Measurements from ENCODE around the gene FAM169A.
"Not testable (repeated sequence)": the region's sequence is repeated elsewhere in the genome, so short reads cannot be mapped to it uniquely, and the experiment has no call there.

Gene FAM169A

DNA sequence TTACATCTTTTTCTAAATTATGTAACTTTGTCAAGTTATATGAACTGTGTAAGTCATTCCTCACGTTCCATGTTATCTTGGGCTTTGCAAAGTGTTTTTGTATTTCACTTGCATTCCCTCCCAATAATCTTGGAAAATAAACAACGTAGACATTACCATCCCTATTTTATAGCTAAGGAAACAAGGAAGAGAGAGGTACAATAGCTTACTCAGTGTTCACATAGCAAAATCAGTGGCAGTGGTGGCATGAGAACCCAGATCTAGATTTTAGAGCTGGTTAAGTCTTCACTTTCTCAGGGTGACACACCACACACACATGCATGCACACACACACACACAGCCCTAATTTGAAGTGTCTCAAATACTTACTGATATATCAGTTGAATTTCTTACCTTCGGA is 65.0 kb downstream of the FAM169A start:
- DNase-seq (ENCODE audit: low spot score) = no peak

DNA sequence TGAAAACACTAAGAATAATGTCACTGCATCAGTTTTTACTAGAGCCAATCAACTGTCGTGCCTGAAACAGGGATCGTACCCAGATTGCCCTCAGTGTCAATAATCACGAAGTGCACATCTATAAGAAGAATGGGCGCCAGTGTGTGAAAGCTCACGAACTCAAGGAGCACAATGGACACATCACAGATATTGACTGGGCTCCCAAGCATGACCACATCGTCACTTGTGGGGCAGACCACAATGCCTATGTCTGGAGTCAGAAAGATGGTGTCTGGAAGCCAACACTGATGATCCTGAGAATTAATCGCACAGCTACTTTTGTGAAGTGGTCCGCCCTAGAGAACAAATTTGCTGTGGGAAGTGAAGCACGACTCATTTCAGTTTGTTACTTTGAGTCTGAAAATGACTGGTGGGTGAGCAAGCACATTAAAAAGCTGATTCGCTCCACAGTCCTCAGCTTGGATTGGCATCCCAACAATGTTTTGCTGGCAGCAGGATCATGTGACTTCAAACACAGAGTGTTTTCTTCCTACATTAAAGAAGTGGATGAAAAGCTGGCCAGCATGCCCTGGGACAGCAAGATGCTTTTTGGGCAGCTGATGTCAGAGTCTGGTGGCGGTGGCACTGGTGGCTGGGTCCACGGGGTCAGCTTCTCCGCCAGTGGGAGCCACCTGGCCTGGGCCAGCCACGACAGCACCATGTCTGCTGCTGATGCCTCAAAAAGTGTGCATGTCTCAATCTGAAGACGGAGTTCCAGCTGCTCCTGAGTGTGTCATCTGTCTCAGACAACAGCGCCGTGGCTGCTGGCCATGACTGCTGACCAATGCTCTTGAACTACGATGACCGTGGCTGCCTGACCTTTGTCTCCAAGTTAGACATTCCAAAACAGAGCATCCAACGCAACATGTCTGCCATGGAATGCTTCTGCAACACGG is 66.9 kb downstream of the FAM169A start:
- no peak for DNase-seq (ENCODE audit: low spot score)

- DNase-seq (ENCODE audit: low spot score) = not testable (repeated sequence)
These were observed 74.5 kb downstream of the FAM169A start for GRCh38 chr5:74791669-74792068.

DNA sequence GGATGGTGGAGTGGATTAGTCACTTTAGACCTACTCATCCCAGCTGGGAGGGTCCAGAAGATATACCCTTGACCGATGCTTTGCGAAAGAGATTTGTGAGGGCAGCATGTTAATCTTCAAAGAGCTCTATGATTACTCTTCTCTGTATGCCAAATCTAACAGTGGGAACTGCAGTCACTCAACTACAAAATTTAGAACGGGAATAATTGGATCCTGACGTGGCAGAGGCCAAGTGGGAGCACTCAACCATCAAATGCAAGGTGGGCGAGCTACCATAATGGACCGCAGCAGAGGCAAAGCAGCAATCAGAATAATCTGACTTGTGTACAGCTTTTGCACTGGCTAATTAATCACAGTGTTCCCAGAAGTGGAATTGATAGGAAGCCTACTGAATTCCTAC is 78.8 kb downstream of the FAM169A start:
- DNase-seq (ENCODE audit: low spot score) = no peak

DNA sequence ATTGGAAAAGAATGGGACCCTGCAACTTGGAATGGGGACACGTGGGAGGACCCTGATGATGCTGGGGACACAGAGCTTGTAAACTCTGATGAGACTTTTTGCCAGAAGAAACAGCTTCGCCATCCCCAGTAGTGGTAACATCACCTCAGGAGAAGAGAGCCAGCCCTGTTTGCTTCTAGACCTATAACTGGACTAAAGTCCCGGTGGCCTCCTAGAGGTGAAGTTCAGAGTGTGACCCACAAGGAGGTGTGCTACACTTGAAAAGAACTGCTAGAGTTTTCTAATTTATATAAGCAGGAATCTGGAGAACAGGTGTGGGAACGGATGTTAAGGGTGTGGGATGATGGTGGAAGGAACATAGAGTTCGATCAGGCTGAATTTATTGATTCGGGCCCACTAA is 79.3 kb downstream of the FAM169A start:
- DNase-seq (ENCODE audit: low spot score) = no peak

DNA sequence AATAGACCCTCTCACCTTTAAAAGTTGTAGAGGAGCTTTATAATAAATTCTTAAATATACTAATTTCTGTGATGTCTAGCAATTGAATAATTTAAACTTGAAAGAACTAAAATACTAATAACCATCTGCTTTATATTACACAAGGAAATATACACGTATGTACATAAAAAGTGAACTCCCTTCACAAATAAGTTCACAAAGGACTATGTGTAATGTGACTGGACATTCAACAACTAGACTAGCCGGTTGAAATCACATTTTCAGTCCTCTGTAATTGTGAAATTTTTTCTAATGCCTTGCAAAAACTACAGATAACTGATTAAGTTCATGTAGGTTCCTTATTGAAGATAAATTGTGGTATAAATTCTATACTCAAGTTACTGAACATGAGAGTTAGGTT is 87.6 kb downstream of the FAM169A start:
- no peak for DNase-seq (ENCODE audit: low spot score)

- no peak for DNase-seq (ENCODE audit: low spot score)
These were observed 93.8 kb downstream of the FAM169A start for GRCh38 chr5:74772359-74772758.

- peak; percentile 20 for DNase-seq (ENCODE audit: low spot score)
These were observed 98.6 kb downstream of the FAM169A start for GRCh38 chr5:74767579-74767913.

GRCh38 chr5:74766849-74767578 is 99.2 kb downstream of the FAM169A start, which contains the start of the genes GFM2 and NSA2:
Gene GFM2, minus strand, starts transcription at chr5:74767117. Its CDS starts 3,375 bp downstream, at chr5:74763742.
Gene NSA2, plus strand, starts transcription at chr5:74767249. Its CDS starts 112 bp downstream, at chr5:74767361.
- peak; percentile 94 for DNase-seq (ENCODE audit: low spot score)

- DNase-seq (ENCODE audit: low spot score) = peak; percentile 52
These were observed 99.8 kb downstream of the FAM169A start for GRCh38 chr5:74766418-74766848.

- DNase-seq (ENCODE audit: low spot score) = no peak
These were observed 100.3 kb downstream of the FAM169A start for GRCh38 chr5:74765929-74766328.

DNA sequence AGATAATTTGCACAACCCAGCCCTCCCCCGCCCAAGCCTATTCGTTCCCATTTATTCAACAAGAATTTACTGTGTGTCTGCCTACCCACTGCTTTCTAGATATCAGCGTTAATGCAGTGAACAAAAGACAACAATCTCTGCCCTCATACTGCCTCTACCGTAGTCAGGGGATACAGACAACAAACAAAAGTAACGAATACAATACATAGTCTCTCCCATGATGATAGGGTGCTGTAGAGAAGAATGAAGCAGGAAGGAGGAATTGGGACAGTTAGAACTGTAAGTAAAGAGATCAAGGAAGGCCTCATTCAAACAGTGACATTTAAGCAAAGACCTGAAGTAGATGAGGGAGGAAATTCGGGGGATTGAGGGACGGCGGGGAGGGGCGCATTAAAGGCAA is 101.0 kb downstream of the FAM169A start:
- no peak for DNase-seq (ENCODE audit: low spot score)

- DNase-seq (ENCODE audit: low spot score) = no peak
These were observed 102.7 kb downstream of the FAM169A start for GRCh38 chr5:74763504-74763903.

- DNase-seq (ENCODE audit: low spot score) = peak; percentile 1
These were observed 103.6 kb downstream of the FAM169A start for GRCh38 chr5:74762599-74762998.

- no peak for DNase-seq (ENCODE audit: low spot score)
These were observed 104.9 kb downstream of the FAM169A start for GRCh38 chr5:74761241-74761640.

DNA sequence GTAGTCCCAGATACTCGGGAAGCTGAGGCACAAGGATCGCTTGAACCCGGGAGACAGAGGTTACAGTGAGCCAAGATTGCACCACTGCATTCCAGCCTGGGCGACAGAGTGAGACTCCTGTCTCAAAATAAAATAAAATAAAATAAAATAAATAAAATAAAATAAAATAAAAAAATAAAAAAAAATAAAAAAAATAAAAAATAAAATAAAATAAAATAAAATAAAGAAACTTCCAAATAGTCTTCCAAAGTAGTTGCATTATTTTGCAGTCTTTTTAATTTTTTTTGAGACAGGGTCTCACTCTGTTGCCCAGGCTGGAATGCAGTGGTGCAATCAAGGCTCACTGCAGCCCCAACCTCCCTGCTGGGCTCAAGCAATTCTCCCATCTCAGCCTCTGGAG is 117.4 kb downstream of the FAM169A start:
- DNase-seq (ENCODE audit: low spot score) = not testable (repeated sequence)

DNA sequence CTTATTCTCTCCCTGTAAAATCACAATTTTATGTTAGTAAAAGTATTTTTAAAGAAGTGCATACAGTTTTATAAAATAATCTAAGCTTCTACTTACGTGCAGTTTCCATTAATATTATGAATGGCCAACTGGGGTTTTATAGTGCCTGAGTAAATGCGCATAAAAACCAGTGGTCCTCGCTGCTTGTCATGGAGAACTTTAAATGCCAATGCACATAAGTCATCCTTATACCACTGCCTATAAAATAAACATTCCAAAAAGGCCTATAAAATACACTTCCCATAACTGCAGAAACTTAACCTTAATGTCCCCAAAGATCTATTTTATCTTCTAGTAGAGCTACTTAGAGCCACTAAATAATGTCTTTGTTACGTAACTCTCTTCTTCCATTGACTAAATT is 127.8 kb downstream of the FAM169A start:
- no peak for DNase-seq (ENCODE audit: low spot score)

GRCh38 chr5:74736759-74737158 is 129.4 kb downstream of the FAM169A start:
- no peak for DNase-seq (ENCODE audit: low spot score)
